ENCODE results near the gene CIDEA.

Gene CIDEA

GRCh38 chr18:12302391-12303147, 48.4 kb downstream of the CIDEA start:
- Histone ChIP-seq H3K9me3 (ENCODE audit: severe bottlenecking) (no peaks in the 10 kb centered on the region), H3K27me3 (ENCODE audit: insufficient read depth, low read depth, severe bottlenecking) (no peaks in the 10 kb centered on the region), H3K27ac (no peak overlapping the region), H3K4me3 (ENCODE audit: low read depth, low read length) (no peak overlapping the region), H3K36me3 (no peaks in the 10 kb centered on the region)
- DNase-seq: no peak
- TF ChIP-seq, protein P1, sequence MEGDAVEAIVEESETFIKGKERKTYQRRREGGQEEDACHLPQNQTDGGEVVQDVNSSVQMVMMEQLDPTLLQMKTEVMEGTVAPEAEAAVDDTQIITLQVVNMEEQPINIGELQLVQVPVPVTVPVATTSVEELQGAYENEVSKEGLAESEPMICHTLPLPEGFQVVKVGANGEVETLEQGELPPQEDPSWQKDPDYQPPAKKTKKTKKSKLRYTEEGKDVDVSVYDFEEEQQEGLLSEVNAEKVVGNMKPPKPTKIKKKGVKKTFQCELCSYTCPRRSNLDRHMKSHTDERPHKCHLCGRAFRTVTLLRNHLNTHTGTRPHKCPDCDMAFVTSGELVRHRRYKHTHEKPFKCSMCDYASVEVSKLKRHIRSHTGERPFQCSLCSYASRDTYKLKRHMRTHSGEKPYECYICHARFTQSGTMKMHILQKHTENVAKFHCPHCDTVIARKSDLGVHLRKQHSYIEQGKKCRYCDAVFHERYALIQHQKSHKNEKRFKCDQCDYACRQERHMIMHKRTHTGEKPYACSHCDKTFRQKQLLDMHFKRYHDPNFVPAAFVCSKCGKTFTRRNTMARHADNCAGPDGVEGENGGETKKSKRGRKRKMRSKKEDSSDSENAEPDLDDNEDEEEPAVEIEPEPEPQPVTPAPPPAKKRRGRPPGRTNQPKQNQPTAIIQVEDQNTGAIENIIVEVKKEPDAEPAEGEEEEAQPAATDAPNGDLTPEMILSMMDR (IDR thresholded peaks at IDR 0.05; ENCODE audit: low read depth, low read length): no peak

GRCh38 chr18:12304351-12305210, 50.4 kb downstream of the CIDEA start:
- DNase-seq: no peak
- Histone ChIP-seq H3K4me3 (ENCODE audit: low read depth, low read length) (no peak overlapping the region), H3K9me3 (ENCODE audit: severe bottlenecking) (no peaks in the 10 kb centered on the region), H3K27me3 (ENCODE audit: insufficient read depth, low read depth, severe bottlenecking) (no peaks in the 10 kb centered on the region), H3K36me3 (no peaks in the 10 kb centered on the region), H3K27ac (no peak overlapping the region)
- TF ChIP-seq, protein P1 (IDR thresholded peaks at IDR 0.05; ENCODE audit: low read depth, low read length): no peak

GRCh38 chr18:12305211-12305610, 51.0 kb downstream of the CIDEA start:
- no peak for DNase-seq
- TF ChIP-seq, protein P1 (IDR thresholded peaks at IDR 0.05; ENCODE audit: low read depth, low read length): no peak
- H3K27me3 ChIP-seq (ENCODE audit: insufficient read depth, low read depth, severe bottlenecking): no peaks in the 10 kb centered on the region
- H3K9me3 ChIP-seq (ENCODE audit: severe bottlenecking): no peaks in the 10 kb centered on the region
- no peak overlapping the region for H3K4me3 ChIP-seq (ENCODE audit: low read depth, low read length)
- H3K27ac ChIP-seq: no peak overlapping the region
- H3K36me3 ChIP-seq: no peaks in the 10 kb centered on the region

- no peak overlapping the region for H3K4me3 ChIP-seq (ENCODE audit: low read depth, low read length)
- H3K27ac ChIP-seq: no peak overlapping the region
Observed at GRCh38 chr18:12305930-12306629, 51.9 kb downstream of the CIDEA start.

More at GRCh38 chr18:12305930-12306629, 51.9 kb downstream of the CIDEA start:
- Histone ChIP-seq H3K9me3 (ENCODE audit: severe bottlenecking) (no peaks in the 10 kb centered on the region), H3K36me3 (peaks cover 7% of the 10 kb centered on the region), H3K27me3 (ENCODE audit: insufficient read depth, low read depth, severe bottlenecking) (no peaks in the 10 kb centered on the region)
- DNase-seq: no peak
- TF ChIP-seq, protein P1 (IDR thresholded peaks at IDR 0.05; ENCODE audit: low read depth, low read length): no peak
